ENCODE results near the gene PEG3. TPM values are rescaled to one million over a fixed set of nuclear protein-coding genes. Genes with fewer than 3 reads are reported as not detected.
A peak's percentile ranks its signal among the peaks of the same experiment; 100 is the strongest.

PEG3 gene
- total and polyA plus RNA-seq, 2 donors (not counting 1 experiment from before 2014, with no cell fraction given) = 0.01 TPM; not detected in 1

GRCh38 chr19:56838024-56838908 is 2.3 kb downstream of the PEG3 start:
- peaks cover 0 to 37% (median 6%) of the 10 kb centered on the region in 4 experiments for H3K27me3 ChIP-seq (replicated peaks in 1 of 4; ENCODE audit: control extremely low read depth in 1 of 4, control insufficient read depth in 3 of 4, insufficient read depth in 4 of 4, low read length in 3 of 4)
- Mint-ChIP-seq H3K27me3 (peaks cover 18% of the 10 kb centered on the region), H3K4me3 (no peak overlapping the region), H3K4me1 (no peaks in the 10 kb centered on the region), H3K27ac (no peak overlapping the region), H3K9me3 (ENCODE audit: insufficient read depth) (peaks cover 18% of the 10 kb centered on the region)
- peaks cover 0 to 47% (median 17%) of the 10 kb centered on the region in 3 donors for H3K9me3 ChIP-seq (ENCODE audit: control extremely low read depth in 1 of 3, control insufficient read depth in 2 of 3, insufficient read depth in 1 of 3, low read length in 2 of 3)
- ChIA-PET POLR2A (no interaction called here), CTCF (no interaction called here)
- no peaks in the 10 kb centered on the region for H4K20me1 ChIP-seq (ENCODE audit: control insufficient read depth, insufficient read depth, low read length, poor library complexity, severe bottlenecking)
- H3K4me1 ChIP-seq (ENCODE audit: control insufficient read depth in 2 of 2, insufficient read depth in 2 of 2, low read length in 2 of 2) = peaks cover 0 to 10% of the 10 kb centered on the region in 2 donors
- H3K9ac ChIP-seq (ENCODE audit: low read length) = no peak overlapping the region
- H3K36me3 ChIP-seq (replicated peaks in 1 of 2; ENCODE audit: control extremely low read depth in 1 of 2, control insufficient read depth in 1 of 2, extremely low read depth in 1 of 2, insufficient read depth in 2 of 2, low read length in 1 of 2) = no peaks in the 10 kb centered on the region
- ATAC-seq (ENCODE audit: low read depth) = no peak
- H3K4me3 ChIP-seq (ENCODE audit: control extremely low read depth in 1 of 5, extremely low read depth in 1 of 5, insufficient read depth in 1 of 5, low read depth in 2 of 5, low read length in 4 of 5) = no peak overlapping the region
- no peak overlapping the region for H2AFZ ChIP-seq (ENCODE audit: insufficient read depth, low read depth, low read length, poor library complexity, severe bottlenecking)
- no peak overlapping the region for H3K27ac ChIP-seq (ENCODE audit: low read length in 2 of 2)
- no peaks in the 10 kb centered on the region for H3K79me2 ChIP-seq (ENCODE audit: control insufficient read depth, insufficient read depth, low read length)
- peak; percentile 15 for DNase-seq
- H3K4me2 ChIP-seq (replicated peaks; ENCODE audit: low read depth, low read length, poor library complexity, severe bottlenecking) = peak overlapping the region; percentile 26
- WGBS (ENCODE audit: insufficient coverage) = 42% methylated on average over 43 of the region's 44 CpGs
- no peak for TF ChIP-seq EZH2 (IDR thresholded peaks at IDR 0.05; ENCODE audit: borderline replicate concordance, insufficient read depth, low read depth, low read length, poor library complexity, severe bottlenecking)
- no peak for TF ChIP-seq CTCF (IDR thresholded peaks at IDR 0.05)
- intact Hi-C loops (cut with micrococcal nuclease) = no loop called here

DNA sequence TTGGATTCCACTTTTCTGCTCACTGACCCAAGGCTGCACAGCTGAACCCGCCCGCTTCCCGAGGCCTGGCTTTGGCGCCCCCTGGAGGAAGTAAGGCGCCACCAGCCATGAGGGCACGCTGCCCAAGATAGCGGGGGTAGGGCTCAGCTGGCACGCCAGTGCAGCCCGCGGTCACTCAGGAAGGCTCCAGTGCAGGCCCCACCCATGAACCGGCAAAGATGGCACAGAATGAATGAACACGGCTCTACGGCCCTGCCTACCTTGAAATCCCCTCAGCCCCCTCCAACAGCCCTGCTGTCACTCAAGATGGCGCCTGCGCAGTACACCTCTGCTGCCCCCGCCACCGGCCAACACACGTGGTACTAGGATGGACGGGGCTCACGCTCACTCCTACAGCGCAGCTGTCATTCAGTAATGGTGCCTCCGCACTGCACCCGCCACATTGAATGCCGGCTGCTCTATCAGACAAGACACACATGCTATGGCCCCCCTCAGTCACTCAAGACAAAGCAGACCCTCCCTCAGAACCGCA is 3.0 kb downstream of the PEG3 start:
- H3K4me3 Mint-ChIP-seq = no peak overlapping the region
- Histone ChIP-seq H3K9ac (ENCODE audit: low read length) (no peak overlapping the region), H3K4me2 (replicated peaks; ENCODE audit: low read depth, low read length, poor library complexity, severe bottlenecking) (no peak overlapping the region), H3K36me3 (replicated peaks in 1 of 2; ENCODE audit: control extremely low read depth in 1 of 2, control insufficient read depth in 1 of 2, extremely low read depth in 1 of 2, insufficient read depth in 2 of 2, low read length in 1 of 2) (no peaks in the 10 kb centered on the region), H3K9me3 (ENCODE audit: control extremely low read depth in 1 of 3, control insufficient read depth in 2 of 3, insufficient read depth in 1 of 3, low read length in 2 of 3) (peaks cover 0 to 47% (median 17%) of the 10 kb centered on the region in 3 donors), H3K4me3 (ENCODE audit: control extremely low read depth in 1 of 5, extremely low read depth in 1 of 5, insufficient read depth in 1 of 5, low read depth in 2 of 5, low read length in 4 of 5) (no peak overlapping the region), H4K20me1 (ENCODE audit: control insufficient read depth, insufficient read depth, low read length, poor library complexity, severe bottlenecking) (no peaks in the 10 kb centered on the region), H3K27ac (ENCODE audit: low read length in 2 of 2) (no peak overlapping the region), H3K79me2 (ENCODE audit: control insufficient read depth, insufficient read depth, low read length) (no peaks in the 10 kb centered on the region), H3K4me1 (ENCODE audit: control insufficient read depth in 2 of 2, insufficient read depth in 2 of 2, low read length in 2 of 2) (peaks cover 0 to 10% of the 10 kb centered on the region in 2 donors), H3K27me3 (replicated peaks in 1 of 4; ENCODE audit: control extremely low read depth in 1 of 4, control insufficient read depth in 3 of 4, insufficient read depth in 4 of 4, low read length in 3 of 4) (peaks cover 0 to 37% (median 6%) of the 10 kb centered on the region in 4 experiments), H2AFZ (ENCODE audit: insufficient read depth, low read depth, low read length, poor library complexity, severe bottlenecking) (no peak overlapping the region)
- DNase-seq (peak; percentile 14), ATAC-seq (ENCODE audit: low read depth) (no peak)
- TF ChIP-seq CTCF (IDR thresholded peaks at IDR 0.05) = no peak
- no peak for TF ChIP-seq EZH2 (IDR thresholded peaks at IDR 0.05; ENCODE audit: borderline replicate concordance, insufficient read depth, low read depth, low read length, poor library complexity, severe bottlenecking)
- 41% methylated on average over 25 of the region's 25 CpGs for WGBS (ENCODE audit: insufficient coverage)
- peaks cover 18% of the 10 kb centered on the region for H3K27me3 Mint-ChIP-seq
- intact Hi-C loops (cut with micrococcal nuclease) = no loop called here
- no peak overlapping the region for H3K27ac Mint-ChIP-seq
- peaks cover 18% of the 10 kb centered on the region for H3K9me3 Mint-ChIP-seq (ENCODE audit: insufficient read depth)
- no peaks in the 10 kb centered on the region for H3K4me1 Mint-ChIP-seq
- CTCF ChIA-PET = no interaction called here
- POLR2A ChIA-PET = no interaction called here

Measured in B cell (primary cell).